Activated T-cell treated with anti-CD3 and anti-CD28 coated beads for 48 hours (primary cell): ENCODE measurements around the gene CLSTN1.

Experiments
- DNase-seq: peaks from one replicate; pipeline ENCODE4 v3.0.0-alpha.2; 2020; ENCODE audit warnings: low read depth

The CLSTN1 gene

DNA sequence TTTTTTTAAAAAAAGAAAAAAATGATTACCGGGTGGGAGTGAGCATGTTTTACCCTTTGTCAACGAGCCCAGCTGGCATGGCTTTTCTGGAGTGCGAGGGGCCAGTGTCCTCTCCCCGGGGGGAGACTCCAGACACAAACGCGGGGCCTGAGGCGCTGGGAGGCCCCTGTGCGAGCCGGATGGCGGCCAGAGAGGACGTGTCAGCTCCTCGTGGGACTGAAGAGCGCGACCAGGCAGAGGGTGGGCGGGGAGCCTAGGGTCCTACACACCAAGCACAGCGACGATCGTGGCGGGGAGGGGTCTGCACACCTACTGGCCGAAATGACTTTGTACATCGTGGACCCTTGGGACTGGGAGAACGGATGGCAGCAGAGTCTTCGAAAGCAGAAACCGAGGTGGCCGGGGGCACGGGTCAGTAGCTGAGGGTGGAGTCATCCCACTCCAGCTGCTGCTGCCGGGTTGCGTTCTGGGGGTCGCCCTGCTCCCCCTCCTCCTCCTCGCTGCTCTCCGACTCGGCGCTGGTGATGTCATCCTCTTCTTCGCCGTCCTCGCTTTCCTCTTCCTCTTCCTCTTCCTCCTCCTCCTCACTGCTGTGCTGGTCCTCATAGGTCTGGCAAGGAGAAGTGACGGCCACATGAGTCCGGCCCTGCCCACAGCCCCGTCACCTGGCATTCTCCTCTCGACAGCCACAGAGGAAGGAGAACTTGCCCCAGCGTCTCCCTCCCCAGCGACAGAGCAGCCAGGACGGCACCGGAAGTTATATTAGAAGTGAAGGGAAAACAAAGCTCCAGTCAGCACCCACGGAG lies 93.5 kb downstream of the CLSTN1 start:
- DNase-seq: no peak

DNA sequence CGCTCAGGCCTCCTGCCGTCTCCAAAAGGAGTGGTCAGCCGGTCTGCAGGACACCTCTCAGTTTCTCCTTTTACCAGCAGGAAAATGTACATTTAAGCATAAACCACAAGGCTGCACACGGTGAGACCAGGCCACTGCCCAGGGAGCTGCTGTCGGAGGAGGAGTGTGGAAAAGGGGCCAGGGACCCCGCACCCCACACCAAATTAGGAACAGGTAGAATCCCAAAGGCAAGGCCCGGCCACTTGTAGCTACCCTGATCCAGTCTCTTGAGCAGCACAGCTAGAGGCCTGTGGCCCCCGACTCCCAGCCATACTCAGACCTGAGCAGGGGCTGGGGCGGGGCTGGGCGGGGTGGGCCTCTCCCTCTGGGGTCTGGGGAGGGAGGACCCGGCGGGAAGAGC lies 94.2 kb downstream of the CLSTN1 start:
- DNase-seq: no peak

DNA sequence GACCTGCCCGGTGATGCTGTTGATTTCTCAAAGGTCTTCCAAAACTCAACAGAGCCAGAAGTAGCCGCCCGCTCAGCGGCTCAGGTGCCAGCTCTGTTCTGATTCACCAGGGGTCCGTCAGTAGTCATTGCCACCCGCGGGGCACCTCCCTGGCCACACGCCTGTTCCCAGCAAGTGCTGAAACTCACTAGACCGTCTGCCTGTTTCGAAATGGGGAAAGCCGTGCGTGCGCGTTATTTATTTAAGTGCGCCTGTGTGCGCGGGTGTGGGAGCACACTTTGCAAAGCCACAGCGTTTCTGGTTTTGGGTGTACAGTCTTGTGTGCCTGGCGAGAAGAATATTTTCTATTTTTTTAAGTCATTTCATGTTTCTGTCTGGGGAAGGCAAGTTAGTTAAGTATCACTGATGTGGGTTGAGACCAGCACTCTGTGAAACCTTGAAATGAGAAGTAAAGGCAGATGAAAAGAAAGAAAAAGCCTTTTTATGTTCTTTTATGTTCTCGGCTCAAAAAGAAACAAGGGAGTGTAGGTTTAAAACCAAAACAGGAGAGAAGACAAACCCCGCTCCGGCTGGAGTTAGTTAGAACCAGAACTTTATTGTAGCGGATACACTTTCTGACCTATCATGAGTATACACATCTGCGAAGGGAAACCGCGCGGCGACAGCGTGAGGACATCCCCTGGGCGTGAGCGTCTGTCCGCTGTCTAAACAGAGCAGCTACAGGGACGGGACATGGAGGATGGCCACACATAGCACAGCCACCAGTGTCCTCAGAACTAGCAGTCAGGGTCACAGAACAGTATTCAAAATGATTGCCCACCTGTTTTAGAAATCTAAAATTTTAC lies 95.1 kb downstream of the CLSTN1 start:
- peak; percentile 74 for DNase-seq

DNA sequence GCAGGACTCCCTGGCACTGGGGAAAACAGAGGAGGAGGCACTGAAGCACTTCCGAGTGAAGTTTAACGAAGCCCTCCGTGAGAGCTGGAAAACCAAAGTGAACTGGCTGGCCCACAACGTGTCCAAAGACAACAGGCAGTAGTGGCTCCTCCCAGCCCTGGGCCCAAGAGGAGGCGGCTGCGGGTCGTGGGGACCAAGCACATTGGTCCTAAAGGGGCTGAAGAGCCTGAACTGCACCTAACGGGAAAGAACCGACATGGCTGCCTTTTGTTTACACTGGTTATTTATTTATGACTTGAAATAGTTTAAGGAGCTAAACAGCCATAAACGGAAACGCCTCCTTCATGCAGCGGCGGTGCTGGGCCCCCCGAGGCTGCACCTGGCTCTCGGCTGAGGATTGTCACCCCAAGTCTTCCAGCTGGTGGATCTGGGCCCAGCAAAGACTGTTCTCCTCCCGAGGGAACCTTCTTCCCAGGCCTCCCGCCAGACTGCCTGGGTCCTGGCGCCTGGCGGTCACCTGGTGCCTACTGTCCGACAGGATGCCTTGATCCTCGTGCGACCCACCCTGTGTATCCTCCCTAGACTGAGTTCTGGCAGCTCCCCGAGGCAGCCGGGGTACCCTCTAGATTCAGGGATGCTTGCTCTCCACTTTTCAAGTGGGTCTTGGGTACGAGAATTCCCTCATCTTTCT lies 96.7 kb downstream of the CLSTN1 start:
- DNase-seq: no peak

DNA sequence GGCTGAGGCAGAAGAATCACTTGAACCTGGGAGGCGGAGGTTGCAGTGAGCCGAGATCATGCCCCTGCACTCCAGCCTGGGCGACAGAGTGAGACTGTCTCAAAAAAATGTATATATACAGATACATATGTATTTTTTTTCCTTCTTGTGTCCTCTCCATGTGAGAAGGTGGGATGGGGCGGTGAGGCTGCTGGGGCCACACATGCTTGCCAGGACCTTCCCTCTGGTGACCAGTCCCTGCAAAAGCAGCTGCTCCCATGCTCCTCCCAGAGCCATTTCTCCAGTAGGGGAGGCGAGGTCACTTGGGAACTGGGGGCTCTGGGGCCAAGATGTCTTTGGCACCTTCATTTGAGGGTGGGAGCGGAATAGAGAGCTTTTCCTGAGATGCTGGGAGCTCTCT lies 97.4 kb downstream of the CLSTN1 start:
- no peak for DNase-seq

DNA sequence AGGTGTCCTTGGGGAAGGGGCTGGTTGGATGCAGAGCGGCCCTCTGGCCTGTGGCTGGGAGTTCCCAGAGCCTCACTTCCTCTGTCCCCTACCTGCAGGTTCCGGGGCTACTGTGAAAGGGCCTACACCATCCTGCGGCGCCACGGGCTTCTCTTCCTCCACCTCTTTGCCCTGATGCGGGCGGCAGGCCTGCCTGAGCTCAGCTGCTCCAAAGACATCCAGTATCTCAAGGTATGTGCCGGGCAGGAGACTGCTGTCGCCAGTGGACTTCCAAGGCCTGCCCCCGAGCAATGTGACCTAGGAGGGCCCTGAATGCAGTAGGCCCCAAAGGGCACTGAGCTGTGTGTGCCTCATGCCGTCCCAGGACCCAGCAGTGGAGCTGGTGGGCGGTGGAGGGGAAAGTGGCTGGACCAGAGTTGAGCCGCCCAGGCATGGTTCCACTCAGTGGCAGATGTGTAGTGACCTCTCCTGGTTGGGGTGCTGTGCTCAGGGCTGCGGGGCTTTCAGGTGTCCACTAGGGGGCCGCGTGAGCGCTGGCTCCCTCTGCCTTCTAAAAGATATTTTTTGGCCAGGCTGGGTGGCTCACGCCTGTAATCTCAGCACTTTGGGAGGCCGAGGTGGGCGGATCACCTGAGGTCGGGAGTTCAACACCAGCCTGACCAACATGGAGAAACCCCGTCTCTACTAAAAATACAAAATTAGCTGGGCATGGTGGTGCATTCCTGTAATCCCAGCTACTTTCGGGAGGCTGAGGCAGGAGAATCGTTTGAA lies 98.9 kb downstream of the CLSTN1 start:
- DNase-seq: peak; percentile 68

DNA sequence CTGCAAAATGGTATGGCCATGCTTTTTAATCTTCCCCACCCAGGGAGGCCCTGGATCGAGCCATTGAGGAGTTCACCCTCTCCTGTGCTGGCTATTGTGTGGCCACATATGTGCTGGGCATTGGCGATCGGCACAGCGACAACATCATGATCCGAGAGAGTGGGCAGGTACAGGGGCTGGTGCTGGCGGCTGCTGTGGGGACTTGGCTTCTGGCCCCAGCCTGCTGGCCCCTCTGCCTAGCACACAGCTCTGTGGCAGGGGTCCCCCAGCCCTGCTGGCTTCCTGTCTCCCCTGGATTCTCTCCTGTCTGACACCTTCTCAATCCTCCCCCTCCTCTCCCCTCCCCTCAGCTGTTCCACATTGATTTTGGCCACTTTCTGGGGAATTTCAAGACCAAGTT lies 99.8 kb downstream of the CLSTN1 start:
- no peak for DNase-seq

DNA sequence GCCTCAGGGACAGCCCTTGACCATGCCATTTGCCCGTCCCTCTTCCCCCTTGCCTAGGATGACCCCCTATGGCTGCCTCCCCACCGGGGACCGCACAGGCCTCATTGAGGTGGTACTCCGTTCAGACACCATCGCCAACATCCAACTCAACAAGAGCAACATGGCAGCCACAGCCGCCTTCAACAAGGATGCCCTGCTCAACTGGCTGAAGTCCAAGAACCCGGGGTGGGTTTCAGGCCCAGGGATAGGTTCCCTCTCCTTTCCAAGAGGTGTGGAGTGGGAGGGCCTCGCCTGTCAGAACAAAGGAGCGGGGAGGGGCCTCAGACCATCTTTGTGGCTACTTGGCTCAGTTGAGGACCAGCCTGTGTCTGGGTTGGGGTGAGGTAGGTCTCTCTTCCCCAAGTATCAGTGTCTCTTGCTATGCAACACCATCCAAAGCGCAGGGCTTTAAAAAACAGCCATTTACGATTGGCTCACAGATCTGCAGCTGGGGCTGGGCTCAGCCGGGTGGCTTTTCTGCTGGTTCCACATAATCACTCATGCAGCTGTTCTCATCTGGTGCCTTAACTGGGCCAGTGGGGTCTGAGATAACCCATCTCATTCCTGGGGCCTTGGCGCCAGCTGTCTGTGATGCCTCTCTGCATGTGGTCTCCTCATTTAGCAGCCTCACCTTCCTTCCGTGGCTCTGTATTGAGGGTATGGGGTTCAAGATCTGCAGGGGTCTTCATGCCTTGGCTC lies 100.5 kb downstream of the CLSTN1 start:
- DNase-seq: no peak

DNA sequence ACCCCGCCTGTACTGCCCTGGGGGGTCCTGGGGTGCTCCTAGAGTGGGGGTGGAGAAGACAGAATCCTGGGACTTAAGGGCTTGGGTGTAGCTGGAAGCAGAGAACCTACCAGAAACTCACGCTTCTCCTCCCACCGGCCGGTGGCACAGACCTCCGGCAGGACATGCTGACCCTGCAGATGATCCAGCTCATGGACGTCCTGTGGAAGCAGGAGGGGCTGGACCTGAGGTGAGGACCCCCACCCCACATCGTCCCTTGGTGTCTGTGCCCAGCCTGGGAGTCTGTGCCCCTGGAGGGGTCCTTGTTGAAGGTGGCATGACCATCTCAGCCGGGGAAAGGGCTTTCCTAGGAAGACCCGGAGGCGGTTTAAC lies 101.4 kb downstream of the CLSTN1 start:
- DNase-seq: no peak

DNA sequence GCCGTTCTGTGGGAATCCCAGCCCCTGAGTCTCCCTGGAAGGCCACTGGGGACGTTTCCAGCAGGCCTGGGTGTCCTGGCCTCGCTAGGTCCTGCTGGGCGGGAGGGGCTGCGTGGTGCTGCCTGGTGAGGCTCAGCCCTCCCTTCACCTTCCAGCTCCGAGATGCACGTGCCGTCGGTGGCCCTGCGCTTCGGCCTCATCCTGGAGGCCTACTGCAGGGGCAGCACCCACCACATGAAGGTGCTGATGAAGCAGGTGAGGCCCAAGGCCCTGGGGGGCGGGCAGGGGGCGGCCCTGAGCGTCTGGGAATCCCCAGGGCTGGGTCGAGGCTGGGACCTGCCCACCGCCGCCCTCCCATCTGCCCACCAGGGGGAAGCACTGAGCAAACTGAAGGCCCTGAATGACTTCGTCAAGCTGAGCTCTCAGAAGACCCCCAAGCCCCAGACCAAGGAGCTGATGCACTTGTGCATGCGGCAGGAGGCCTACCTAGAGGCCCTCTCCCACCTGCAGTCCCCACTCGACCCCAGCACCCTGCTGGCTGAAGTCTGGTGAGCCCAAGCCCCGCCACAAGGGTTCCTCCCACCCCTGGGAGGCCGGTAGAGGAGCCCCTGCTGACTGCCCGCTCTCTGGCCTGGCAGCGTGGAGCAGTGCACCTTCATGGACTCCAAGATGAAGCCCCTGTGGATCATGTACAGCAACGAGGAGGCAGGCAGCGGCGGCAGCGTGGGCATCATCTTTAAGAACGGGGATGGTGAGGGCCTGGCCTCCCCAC lies 102.0 kb downstream of the CLSTN1 start:
- peak; percentile 70 for DNase-seq

DNA sequence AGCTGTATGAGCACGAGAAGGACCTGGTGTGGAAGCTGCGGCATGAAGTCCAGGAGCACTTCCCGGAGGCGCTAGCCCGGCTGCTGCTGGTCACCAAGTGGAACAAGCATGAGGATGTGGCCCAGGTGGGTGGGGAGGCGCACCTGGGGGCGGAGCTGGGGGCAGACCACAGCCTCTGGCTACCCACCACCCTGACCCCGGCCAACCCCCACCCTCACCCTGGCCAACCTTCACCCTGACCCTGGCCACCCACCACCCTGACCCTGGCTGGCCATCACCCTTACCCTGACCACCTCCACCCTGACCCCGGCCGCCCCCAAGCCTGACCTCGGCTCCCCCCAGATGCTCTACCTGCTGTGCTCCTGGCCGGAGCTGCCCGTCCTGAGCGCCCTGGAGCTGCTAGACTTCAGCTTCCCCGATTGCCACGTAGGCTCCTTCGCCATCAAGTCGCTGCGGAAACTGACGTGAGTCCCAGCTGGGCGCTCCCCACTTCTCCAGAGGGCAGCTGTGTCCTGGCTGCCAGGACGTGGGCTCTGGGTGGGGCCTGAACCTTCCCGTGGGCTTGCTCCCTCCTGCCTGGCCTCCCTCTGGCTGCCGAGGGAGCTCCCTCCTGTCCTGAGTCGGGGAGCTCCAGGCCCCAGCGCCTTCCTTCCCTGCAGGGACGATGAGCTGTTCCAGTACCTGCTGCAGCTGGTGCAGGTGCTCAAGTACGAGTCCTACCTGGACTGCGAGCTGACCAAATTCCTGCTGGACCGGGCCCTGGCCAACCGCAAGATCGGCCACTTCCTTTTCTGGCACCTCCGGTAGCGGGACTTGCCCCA lies 102.8 kb downstream of the CLSTN1 start:
- no peak for DNase-seq

DNA sequence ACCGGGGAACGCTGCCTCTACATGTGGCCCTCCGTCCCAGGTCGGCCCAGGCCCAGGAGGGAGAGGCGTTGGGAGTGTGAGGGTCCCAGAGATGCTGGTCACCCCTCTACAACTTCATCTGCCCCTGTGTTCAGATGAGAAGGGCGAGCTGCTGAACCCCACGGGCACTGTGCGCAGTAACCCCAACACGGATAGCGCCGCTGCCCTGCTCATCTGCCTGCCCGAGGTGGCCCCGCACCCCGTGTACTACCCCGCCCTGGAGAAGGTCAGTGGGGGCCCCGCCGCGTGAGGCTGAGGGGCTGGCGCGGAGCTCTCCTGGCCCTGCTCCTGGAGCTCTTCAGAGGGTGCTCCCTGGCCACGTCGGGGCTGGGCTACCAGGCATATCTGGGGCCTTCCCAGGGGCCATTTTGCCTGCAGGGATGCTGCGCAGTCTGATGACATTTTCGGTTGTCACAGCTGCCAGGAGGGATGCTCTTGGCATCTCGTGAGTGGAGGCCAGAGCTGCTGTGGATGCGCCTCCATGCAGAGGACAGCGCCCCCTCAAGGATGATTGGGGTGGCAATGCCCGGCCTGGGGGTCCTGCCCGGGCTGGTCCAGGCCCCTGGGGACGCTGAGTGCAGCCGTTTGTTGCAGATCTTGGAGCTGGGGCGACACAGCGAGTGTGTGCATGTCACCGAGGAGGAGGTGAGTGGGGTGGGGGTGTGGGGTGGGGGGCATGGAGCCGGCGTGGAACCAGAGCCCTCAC lies 103.6 kb downstream of the CLSTN1 start:
- DNase-seq: no peak

DNA sequence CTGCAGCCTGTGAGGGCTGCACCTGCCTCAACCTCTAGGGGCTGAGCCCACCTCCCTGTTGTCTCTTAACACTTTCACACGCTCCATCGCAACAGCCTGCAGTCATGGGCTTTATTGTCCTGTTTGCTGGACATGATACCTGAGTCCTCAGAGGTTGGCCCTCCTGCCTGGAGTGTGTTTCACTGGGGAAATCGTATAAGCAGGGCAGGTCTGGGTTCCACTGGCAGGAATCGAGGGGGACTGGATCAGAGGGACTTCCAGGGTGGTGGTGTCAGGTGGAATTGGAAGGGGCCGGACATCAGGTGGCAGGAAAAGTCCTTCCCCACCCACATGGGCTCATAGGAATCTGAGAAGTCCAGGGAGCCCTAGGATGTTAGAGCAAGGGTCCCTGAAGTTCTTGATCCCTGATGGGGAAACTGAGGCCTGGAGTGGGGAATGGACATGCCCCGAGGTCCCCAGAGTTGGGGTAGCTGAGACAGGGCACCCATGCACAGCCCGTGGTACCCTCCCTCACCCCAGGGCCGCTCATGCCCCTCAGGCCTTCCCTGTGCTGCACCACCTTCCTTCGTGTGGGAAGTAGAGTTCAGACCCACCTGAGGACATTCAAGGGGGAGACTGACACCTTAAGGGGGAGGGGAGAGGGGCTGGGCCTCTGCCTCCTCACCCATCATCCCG lies 105.6 kb downstream of the CLSTN1 start:
- DNase-seq: no peak

DNA sequence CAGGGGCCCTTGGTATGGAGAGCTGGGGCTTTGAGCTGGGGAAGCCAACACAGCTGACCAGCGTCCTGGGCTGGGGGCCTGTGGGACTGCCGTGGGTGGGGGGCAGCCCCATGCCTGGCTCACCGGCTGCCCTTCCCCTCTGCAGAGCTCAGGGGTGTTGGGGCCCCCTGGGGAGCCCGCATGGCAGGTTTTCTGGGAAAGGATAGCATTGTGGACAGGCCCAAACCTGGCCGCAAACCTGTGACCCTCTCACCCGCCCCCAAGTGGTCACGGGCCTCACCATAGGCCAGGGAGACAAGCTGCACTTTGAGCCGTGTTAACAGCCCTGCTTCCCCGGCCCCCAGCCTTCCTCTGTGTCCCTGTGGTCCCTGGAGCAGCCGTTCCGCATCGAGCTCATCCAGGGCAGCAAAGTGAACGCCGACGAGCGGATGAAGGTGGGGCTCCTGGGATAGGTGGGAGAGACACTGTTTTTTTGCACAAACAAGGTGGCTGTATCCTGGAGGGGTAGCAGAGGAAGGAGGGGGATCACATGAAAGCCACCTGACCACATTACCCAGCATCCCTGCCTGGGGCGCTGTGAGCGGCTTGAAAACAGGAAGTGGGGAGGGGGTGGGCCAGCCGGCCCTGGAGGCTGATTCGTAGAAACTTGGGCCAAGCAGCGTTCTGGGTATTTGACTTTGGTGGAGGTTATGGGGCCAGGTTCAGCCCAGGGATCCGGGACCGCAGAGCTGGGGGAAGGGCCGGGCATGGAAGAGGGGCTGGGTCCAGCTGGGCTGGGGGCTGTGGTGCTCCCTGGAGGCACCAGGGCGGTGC lies 106.4 kb downstream of the CLSTN1 start:
- DNase-seq: peak; percentile 75

DNA sequence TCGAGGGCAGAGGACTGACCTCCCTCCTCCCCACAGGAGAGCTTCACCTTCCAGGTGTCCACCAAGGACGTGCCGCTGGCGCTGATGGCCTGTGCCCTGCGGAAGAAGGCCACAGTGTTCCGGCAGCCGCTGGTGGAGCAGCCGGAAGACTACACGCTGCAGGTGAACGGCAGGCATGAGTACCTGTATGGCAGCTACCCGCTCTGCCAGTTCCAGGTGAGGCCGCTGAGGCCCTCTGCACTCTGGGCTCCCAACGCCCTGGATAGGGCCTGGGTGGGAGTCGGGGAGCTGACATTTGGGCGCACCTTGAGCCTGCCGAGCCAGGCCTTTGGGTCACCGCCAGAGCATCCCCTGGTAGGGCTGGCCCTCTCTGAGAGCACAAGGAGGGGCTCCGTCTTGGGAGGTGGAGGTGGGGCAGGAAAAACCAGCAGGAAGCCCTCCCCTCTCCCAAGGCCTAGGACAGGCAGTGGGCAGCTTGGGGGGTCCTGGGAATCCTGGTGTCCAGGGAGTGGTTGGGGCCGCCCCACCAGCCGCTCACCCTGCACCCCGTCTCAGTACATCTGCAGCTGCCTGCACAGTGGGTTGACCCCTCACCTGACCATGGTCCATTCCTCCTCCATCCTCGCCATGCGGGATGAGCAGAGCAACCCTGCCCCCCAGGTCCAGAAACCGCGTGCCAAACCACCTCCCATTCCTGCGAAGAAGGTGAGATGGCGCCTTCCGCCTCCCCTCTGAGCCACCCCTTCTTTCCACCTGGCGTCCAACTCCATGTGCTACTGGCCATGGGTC lies 107.2 kb downstream of the CLSTN1 start:
- no peak for DNase-seq

DNA sequence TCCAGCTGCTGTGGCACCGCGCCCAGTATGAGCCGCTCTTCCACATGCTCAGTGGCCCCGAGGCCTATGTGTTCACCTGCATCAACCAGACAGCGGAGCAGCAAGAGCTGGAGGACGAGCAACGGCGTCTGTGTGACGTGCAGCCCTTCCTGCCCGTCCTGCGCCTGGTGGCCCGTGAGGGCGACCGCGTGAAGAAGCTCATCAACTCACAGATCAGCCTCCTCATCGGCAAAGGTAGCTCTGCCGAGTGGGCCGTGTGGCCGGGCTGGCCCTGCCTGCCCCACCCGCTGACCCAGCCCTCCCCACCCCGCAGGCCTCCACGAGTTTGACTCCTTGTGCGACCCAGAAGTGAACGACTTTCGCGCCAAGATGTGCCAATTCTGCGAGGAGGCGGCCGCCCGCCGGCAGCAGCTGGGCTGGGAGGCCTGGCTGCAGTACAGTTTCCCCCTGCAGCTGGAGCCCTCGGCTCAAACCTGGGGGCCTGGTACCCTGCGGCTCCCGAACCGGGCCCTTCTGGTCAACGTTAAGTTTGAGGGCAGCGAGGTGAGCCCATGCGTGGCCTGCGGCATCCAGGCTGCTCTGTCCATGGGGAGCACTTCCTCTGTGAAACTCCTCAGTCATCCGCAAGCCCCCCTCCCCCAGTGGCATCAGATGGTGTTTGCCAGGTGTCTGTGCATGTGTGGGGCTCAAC lies 108.1 kb downstream of the CLSTN1 start:
- peak; percentile 43 for DNase-seq
